Mucosa of descending colon (tissue), 3 donors: ENCODE results near the gene PFDN4. TPM values are rescaled to one million over a fixed set of nuclear protein-coding genes. Genes with fewer than 3 reads are reported as not detected.
A peak's percentile ranks its signal among the peaks of the same experiment; 100 is the strongest.

Source experiments
- ATAC-seq: fragments of 200-7000 bp; cut with Tn5 transposase; one replicate; pipeline ENCODE4 v1.9.1; 2020; ENCODE audit warnings: mild to moderate bottlenecking, moderate library complexity
- DNase-seq, 3 donors: peaks; one replicate each; pipeline ENCODE4 v3.0.0-alpha.2; 2020
- H3K36me3 ChIP-seq: fragments of 200-600 bp; one replicate; pipeline ENCODE4 v1.8.0; 2021; ENCODE audit warnings: low read depth, mild to moderate bottlenecking
- H3K4me1 ChIP-seq: fragments of 200-600 bp; one replicate; pipeline ENCODE4 v1.8.0; 2021; ENCODE audit warnings: low read depth, mild to moderate bottlenecking
- H3K4me3 ChIP-seq: fragments of 200-600 bp; one replicate; pipeline ENCODE4 v1.8.0; 2021; ENCODE audit warnings: mild to moderate bottlenecking
- H3K9me3 ChIP-seq: fragments of 200-600 bp; one replicate; pipeline ENCODE4 v1.8.0; 2021; ENCODE audit warnings: mild to moderate bottlenecking
- CTCF ChIP-seq: fragments of 200-600 bp; IDR thresholded peaks from one replicate; pipeline ENCODE4 v1.8.0; 2022; ENCODE audit warnings: antibody characterized with exemption, mild to moderate bottlenecking
- intact Hi-C, 2 donors: fragments of 100-400 bp; cut with DNase I in 1 of 2; cut with micrococcal nuclease in 1 of 2; formaldehyde crosslinking; loops; one replicate each; pipeline versions ENCODE4 v1.11.0 to v1.11.1; 2022; cut with DNase I, micrococcal nuclease
- total RNA-seq, 3 donors: library from RNA; stranded (reverse); fragmentation: NEBNext Ultra II Directional in 2 of 3; extraction: Animal tissue kit (Norgen Biotek cat#: 25700) in 2 of 3; gene quantifications; one replicate each; pipeline versions ENCODE4 v1.2.1 to v1.2.4, GENCODE V29; 2021 to 2023
- donor health status: DM: no; HTN: no; CAD: no; lungs with moderate emphysema.
- donor health status: DM: no; HTN: no; CAD: no.
- donor health status: DM: no; HTN: yes; CAD: no.

Gene PFDN4
- total RNA-seq, 3 donors from 2014 or later: 11.1 to 23.4 (median 22.0) TPM

GRCh38 chr20:54165803-54166202 is 42.1 kb upstream of the PFDN4 start:
- DNase-seq (no peak), ATAC-seq (no peak)
- no peak overlapping the region for H3K4me3 ChIP-seq
- TF ChIP-seq CTCF: no peak
- H3K36me3 ChIP-seq: no peaks in the 10 kb centered on the region
- H3K4me1 ChIP-seq: no peaks in the 10 kb centered on the region
- intact Hi-C loops: no loop called here
- H3K9me3 ChIP-seq: no peaks in the 10 kb centered on the region

- intact Hi-C loops: no loop called here
- no peak for DNase-seq
- Histone ChIP-seq H3K36me3 (no peaks in the 10 kb centered on the region), H3K4me3 (no peak overlapping the region), H3K9me3 (no peaks in the 10 kb centered on the region), H3K4me1 (no peaks in the 10 kb centered on the region)
- ATAC-seq: no peak
- TF ChIP-seq CTCF: no peak
These were observed 40.8 kb upstream of the PFDN4 start for GRCh38 chr20:54166987-54167662.

GRCh38 chr20:54167909-54168872 is 39.7 kb upstream of the PFDN4 start:
- no peak for TF ChIP-seq CTCF
- no peaks in the 10 kb centered on the region for H3K9me3 ChIP-seq
- H3K4me3 ChIP-seq: no peak overlapping the region
- H3K4me1 ChIP-seq: peaks cover 6% of the 10 kb centered on the region
- ATAC-seq (no peak), DNase-seq (no peak)
- intact Hi-C loops: no loop called here
- H3K36me3 ChIP-seq: no peaks in the 10 kb centered on the region

GRCh38 chr20:54168961-54169862 is 38.7 kb upstream of the PFDN4 start:
- DNase-seq (no peak), ATAC-seq (peak; percentile 66)
- no peak overlapping the region for H3K4me3 ChIP-seq
- intact Hi-C loops: no loop called here
- H3K9me3 ChIP-seq: no peaks in the 10 kb centered on the region
- peaks cover 9% of the 10 kb centered on the region for H3K4me1 ChIP-seq
- H3K36me3 ChIP-seq: no peaks in the 10 kb centered on the region
- TF ChIP-seq CTCF: no peak

- no peak overlapping the region for H3K4me3 ChIP-seq
- intact Hi-C loops: no loop called here
- no peaks in the 10 kb centered on the region for H3K36me3 ChIP-seq
- peaks cover 13% of the 10 kb centered on the region for H3K4me1 ChIP-seq
- DNase-seq (no peak), ATAC-seq (no peak)
- no peaks in the 10 kb centered on the region for H3K9me3 ChIP-seq
- no peak for TF ChIP-seq CTCF
These were observed 37.8 kb upstream of the PFDN4 start for GRCh38 chr20:54170026-54170471.
